Cardiac muscle cell (in vitro differentiated cells and primary cell): ENCODE measurements around the gene SCAI. TPM values are rescaled to one million over a fixed set of nuclear protein-coding genes. Genes with fewer than 3 reads are reported as not detected.

Source experiments
- DNase-seq, 2 donors: peaks; one replicate each; pipeline versions ENCODE4 v3.0.0 to v3.0.0-alpha.2; 2010 to 2017; ENCODE audit warnings: low read depth in 1 of 2, low spot score in 1 of 2
- H3K27ac ChIP-seq: fragments of 200-600 bp; sonication (generic); 2 replicates; pipeline ENCODE4 v1.5.1; 2016
- H3K27me3 ChIP-seq: fragments of 200-600 bp; sonication (generic); 2 replicates; pipeline ENCODE4 v1.6.0; 2016; ENCODE audit warnings: control low read depth
- H3K36me3 ChIP-seq: fragments of 200-600 bp; sonication (generic); 2 replicates; pipeline ENCODE4 v1.5.1; 2016; ENCODE audit warnings: control low read depth
- H3K4me1 ChIP-seq: fragments of 200-600 bp; sonication (generic); 2 replicates; pipeline ENCODE4 v1.8.1; 2017; ENCODE audit warnings: low read depth, mild to moderate bottlenecking, mixed run types
- H3K4me3 ChIP-seq: fragments of 200-600 bp; sonication (generic); 2 replicates; pipeline ENCODE4 v1.5.1; 2016; ENCODE audit warnings: mild to moderate bottlenecking
- H3K9me3 ChIP-seq: fragments of 200-600 bp; sonication (generic); 2 replicates; pipeline ENCODE4 v1.5.1; 2017; ENCODE audit warnings: low read depth, mild to moderate bottlenecking, control low read depth
- polyA plus RNA-seq: library from polyadenylated mRNA; unstranded; fragments of >200 nt; fragmentation: Nextera tagmentation; extraction: Ambion mirVana; gene quantifications from 2 replicates; pipeline ENCODE4 v1.2.1, GENCODE V29; 2016
- total RNA-seq: library from RNA; depleted of rRNA; stranded (reverse); fragments of >200 nt; gene quantifications from 2 replicates; pipeline ENCODE4 v1.2.3, GENCODE V29; 2016
- TF ChIP-seq, protein P1 (sequence below): IDR thresholded peaks from 2 replicates; pipeline ENCODE4 v1.5.1; 2012; ENCODE audit warnings: low read depth, mild to moderate bottlenecking, low read length

SCAI gene
- total and polyA plus RNA-seq, 2 experiments from 2014 or later, result 4.4 to 15.0 TPM

GRCh38 chr9:125066839-125067619 is 76.3 kb downstream of the SCAI start:
- Histone ChIP-seq H3K27me3 (no peaks in the 10 kb centered on the region), H3K27ac (peak overlapping the region; percentile 21), H3K4me3 (no peak overlapping the region), H3K36me3 (no peaks in the 10 kb centered on the region), H3K4me1 (no peaks in the 10 kb centered on the region), H3K9me3 (no peaks in the 10 kb centered on the region)
- DNase-seq, result peak in 1 of 2 donors; percentile 17
- TF ChIP-seq, protein P1, sequence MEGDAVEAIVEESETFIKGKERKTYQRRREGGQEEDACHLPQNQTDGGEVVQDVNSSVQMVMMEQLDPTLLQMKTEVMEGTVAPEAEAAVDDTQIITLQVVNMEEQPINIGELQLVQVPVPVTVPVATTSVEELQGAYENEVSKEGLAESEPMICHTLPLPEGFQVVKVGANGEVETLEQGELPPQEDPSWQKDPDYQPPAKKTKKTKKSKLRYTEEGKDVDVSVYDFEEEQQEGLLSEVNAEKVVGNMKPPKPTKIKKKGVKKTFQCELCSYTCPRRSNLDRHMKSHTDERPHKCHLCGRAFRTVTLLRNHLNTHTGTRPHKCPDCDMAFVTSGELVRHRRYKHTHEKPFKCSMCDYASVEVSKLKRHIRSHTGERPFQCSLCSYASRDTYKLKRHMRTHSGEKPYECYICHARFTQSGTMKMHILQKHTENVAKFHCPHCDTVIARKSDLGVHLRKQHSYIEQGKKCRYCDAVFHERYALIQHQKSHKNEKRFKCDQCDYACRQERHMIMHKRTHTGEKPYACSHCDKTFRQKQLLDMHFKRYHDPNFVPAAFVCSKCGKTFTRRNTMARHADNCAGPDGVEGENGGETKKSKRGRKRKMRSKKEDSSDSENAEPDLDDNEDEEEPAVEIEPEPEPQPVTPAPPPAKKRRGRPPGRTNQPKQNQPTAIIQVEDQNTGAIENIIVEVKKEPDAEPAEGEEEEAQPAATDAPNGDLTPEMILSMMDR, result no peak

DNA sequence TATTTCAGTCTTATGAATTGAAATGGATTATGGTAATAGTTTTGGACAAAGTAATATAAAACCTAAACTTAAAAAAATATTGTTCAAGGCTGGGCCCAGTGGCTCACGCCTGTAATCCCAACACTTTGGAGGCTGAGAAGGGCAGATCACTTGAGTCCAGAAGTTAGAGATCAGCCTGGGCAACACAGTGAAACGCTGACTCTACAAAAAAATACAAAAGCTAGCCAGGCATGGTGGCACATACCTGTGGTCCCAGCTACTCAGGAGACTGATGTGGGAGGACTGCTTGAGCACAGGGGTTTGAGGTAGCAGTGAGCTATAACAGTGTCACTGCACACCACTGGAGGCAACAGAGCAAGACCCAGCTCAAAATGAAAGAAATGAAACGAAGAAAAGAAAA is 81.9 kb downstream of the SCAI start:
- no peak overlapping the region for H3K27ac ChIP-seq
- no peak for DNase-seq
- no peaks in the 10 kb centered on the region for H3K4me1 ChIP-seq
- TF ChIP-seq, protein P1, result no peak
- H3K4me3 ChIP-seq, result no peak overlapping the region
- H3K9me3 ChIP-seq, result no peaks in the 10 kb centered on the region
- H3K27me3 ChIP-seq, result no peaks in the 10 kb centered on the region
- no peaks in the 10 kb centered on the region for H3K36me3 ChIP-seq

- no peak for DNase-seq
These were observed 93.9 kb downstream of the SCAI start for GRCh38 chr9:125049212-125050049.

GRCh38 chr9:125043631-125044030 is 99.7 kb downstream of the SCAI start:
- Histone ChIP-seq H3K9me3 (no peaks in the 10 kb centered on the region), H3K27me3 (no peaks in the 10 kb centered on the region), H3K27ac (no peak overlapping the region), H3K4me1 (peaks cover 6% of the 10 kb centered on the region), H3K36me3 (no peaks in the 10 kb centered on the region), H3K4me3 (no peak overlapping the region)
- TF ChIP-seq, protein P1, result no peak
- DNase-seq, result no peak

More at GRCh38 chr9:125049212-125050049, 93.9 kb downstream of the SCAI start:
- no peaks in the 10 kb centered on the region for H3K9me3 ChIP-seq
- no peaks in the 10 kb centered on the region for H3K4me1 ChIP-seq
- H3K36me3 ChIP-seq, result no peaks in the 10 kb centered on the region
- H3K27me3 ChIP-seq, result no peaks in the 10 kb centered on the region
- no peak overlapping the region for H3K27ac ChIP-seq
- TF ChIP-seq, protein P1, result no peak
- H3K4me3 ChIP-seq, result no peak overlapping the region

- Histone ChIP-seq H3K4me1 (peaks cover 6% of the 10 kb centered on the region), H3K27me3 (no peaks in the 10 kb centered on the region), H3K4me3 (no peak overlapping the region), H3K36me3 (no peaks in the 10 kb centered on the region), H3K27ac (no peak overlapping the region), H3K9me3 (no peaks in the 10 kb centered on the region)
- TF ChIP-seq, protein P1, result no peak
- DNase-seq, result no peak
These were observed 100.2 kb downstream of the SCAI start for GRCh38 chr9:125043148-125043547.
